K562 (cell line): ENCODE data around the gene ZNF609. TPM values are rescaled to one million over a fixed set of nuclear protein-coding genes. Genes with fewer than 3 reads are reported as not detected.

ENCODE experiments used
- ATAC-seq: fragments of 200-7000 bp; cut with Tn5 transposase; 3 replicates; pipeline ENCODE4 v1.9.1; 2020; ENCODE audit warnings: moderate library complexity
- BruUV-seq: library from RNA; stranded (reverse); fragments of 400-500 nt; replicated peaks from 2 replicates; lab custom pipeline; 2021; lab: Mats Ljungman, UMichigan
- CTCF ChIA-PET: fragments of 300-600 bp; formaldehyde crosslinking; extraction: SDS; loops from one replicate; lab custom pipeline; 2021; ENCODE audit warnings: low intra/inter-chr PET ratio; lab: Yijun Ruan, JAX
- POLR2A ChIA-PET: fragments of 300-600, 350-650 bp; sonication (Branson Sonifier 250); formaldehyde crosslinking; extraction: SDS; loops from one replicate; lab custom pipeline; 2021; ENCODE audit warnings: antibody characterized with exemption, inconsistent platforms; lab: Yijun Ruan, JAX
- DNase-seq, 4 experiments: peaks; one replicate each; pipeline versions ENCODE4 v3.0.0 to v3.0.0-alpha.2; 2011 to 2018; ENCODE audit warnings: low spot score in 3 of 4, mixed read lengths in 3 of 4; ENCODE audit errors: extremely low read depth in 1 of 4
- FAIRE-seq: peaks from 2 replicates; lab custom pipeline; 2011; peaks lifted over from hg19 to GRCh38; lab: Jason Lieb, UNC
- H2AFZ ChIP-seq: 2 replicates; pipeline ENCODE4 v1.6.0; 2011; ENCODE audit warnings: low read depth, low read length, control low read depth, inconsistent platforms
- H3K27ac ChIP-seq: fragments of 200-600 bp; 3 replicates; pipeline ENCODE4 v1.8.0; 2011; ENCODE audit warnings: low read depth, mild to moderate bottlenecking, control low read depth, inconsistent platforms, low read length, moderate library complexity, mixed read lengths; ENCODE audit errors: extremely low read depth
- H3K27me3 ChIP-seq, 2 experiments: fragments of 300-600 bp in 1 of 2; 2 replicates in 1 of 2; 3 replicates in 1 of 2; pipeline versions ENCODE4 v1.6.0 to v1.8.0; 2011; ENCODE audit warnings: inconsistent platforms in 2 of 2, low read length in 2 of 2, mild to moderate bottlenecking in 1 of 2, mixed read lengths in 1 of 2, moderate library complexity in 1 of 2; ENCODE audit not compliant: control insufficient read depth in 2 of 2, insufficient read depth in 2 of 2
- H3K36me3 ChIP-seq: fragments of 300-600 bp; 3 replicates; pipeline ENCODE4 v1.8.0; 2011; ENCODE audit warnings: mild to moderate bottlenecking, low read length, inconsistent platforms; ENCODE audit not compliant: control insufficient read depth, insufficient read depth
- H3K4me1 ChIP-seq, 2 experiments: fragments of 200-600 bp in 1 of 2; replicated peaks in 1 of 2; 2 replicates in 1 of 2; 3 replicates in 1 of 2; pipeline versions ENCODE4 v1.5.1 to v1.8.0; 2011; ENCODE audit warnings: inconsistent platforms in 2 of 2, low read length in 2 of 2, mild to moderate bottlenecking in 1 of 2, mixed read lengths in 1 of 2, moderate library complexity in 1 of 2; ENCODE audit not compliant: control insufficient read depth in 2 of 2, insufficient read depth in 2 of 2
- H3K4me2 ChIP-seq: 2 replicates; pipeline ENCODE4 v1.6.1; 2011; ENCODE audit warnings: low read length, control low read depth, inconsistent platforms, mixed read lengths; ENCODE audit not compliant: insufficient read depth
- H3K4me3 ChIP-seq: fragments of 200-600 bp; sonication (generic), shearing (Covaris generic); 2 replicates; pipeline ENCODE4 v1.5.1; 2016; ENCODE audit warnings: control low read depth, inconsistent platforms
- H3K79me2 ChIP-seq: fragments of 200-600 bp; 3 replicates; pipeline ENCODE4 v1.8.0; 2011; ENCODE audit warnings: low read length, inconsistent platforms; ENCODE audit not compliant: control insufficient read depth, insufficient read depth
- H3K9ac ChIP-seq, 2 experiments: 2 replicates each; pipeline versions ENCODE4 v1.6.0 to v1.6.1; 2011; ENCODE audit warnings: low read depth in 2 of 2, low read length in 2 of 2, control low read depth in 1 of 2, inconsistent platforms in 1 of 2, mild to moderate bottlenecking in 1 of 2, mixed read lengths in 1 of 2; ENCODE audit not compliant: insufficient read depth in 1 of 2
- H3K9me1 ChIP-seq: one replicate; pipeline ENCODE4 v1.6.0; 2011; ENCODE audit warnings: inconsistent platforms, mild to moderate bottlenecking, low read length, moderate library complexity; ENCODE audit not compliant: control insufficient read depth, insufficient read depth
- H3K9me3 ChIP-seq: replicated peaks from 2 replicates; pipeline ENCODE4 v1.5.1; 2011; ENCODE audit warnings: low read depth, low read length, inconsistent platforms; ENCODE audit not compliant: control insufficient read depth, insufficient read depth
- H4K20me1 ChIP-seq: replicated peaks from 2 replicates; pipeline ENCODE4 v1.6.1; 2011; ENCODE audit warnings: low read length, inconsistent platforms, mixed read lengths; ENCODE audit not compliant: control insufficient read depth, insufficient read depth
- ATF7 ChIP-seq: fragments of 450-650 bp; IDR thresholded peaks from 2 replicates; pipeline ENCODE4 v1.7.1; 2014; ENCODE audit warnings: mild to moderate bottlenecking, moderate library complexity
- CUX1 ChIP-seq: fragments of 200-800 bp; sonication (Bioruptor generic); IDR thresholded peaks from 2 replicates; pipeline ENCODE4 v1.6.1; 2016; ENCODE audit warnings: missing genetic modification characterization, missing compliant biosample characterization
- POU5F1 ChIP-seq: fragments of 150-350 bp; IDR thresholded peaks from 2 replicates; pipeline ENCODE4 v1.6.1; 2014; ENCODE audit warnings: borderline replicate concordance, low read length, low read depth, mild to moderate bottlenecking; ENCODE audit not compliant: partially characterized antibody
- TSC22D4 ChIP-seq: fragments of 450-650 bp; IDR thresholded peaks from 2 replicates; pipeline ENCODE4 v1.6.1; 2016; ENCODE audit warnings: missing genetic modification characterization, missing biosample characterization, control low read depth
- WGBS: fragments of 100-300 bp; shearing (Covaris generic); methylation state at CpG from one replicate; pipeline ENCODE4 v1.1.6; 2016; ENCODE audit warnings: low coverage, mixed read lengths; ENCODE audit not compliant: insufficient coverage; ENCODE audit errors: missing lambda C conversion rate; 5-methylcytosine and 5-hydroxymethylcytosine counted together
- in situ Hi-C: fragments of 300-500 bp; cut with MboI; formaldehyde crosslinking; loops from 4 replicates; pipeline ENCODE4 v1.15.0; 2018; ENCODE audit warnings: inconsistent platforms, mixed read lengths
- intact Hi-C: fragments of 100-400 bp; cut with micrococcal nuclease; formaldehyde crosslinking; loops from 2 replicates; pipeline ENCODE4 v1.14.2; 2022
- polyA plus RNA-seq, 8 experiments: library from polyadenylated mRNA; depleted of rRNA in 4 of 8; stranded (reverse) in 5 of 8; unstranded in 3 of 8; fragments of >200 nt; fragmentation: Nextera tagmentation in 2 of 8; fragmentation: Illumina TruSeq in 1 of 8; extraction: Ambion mirVana in 2 of 8; extraction: Trizol in 1 of 8; gene quantifications; 2 replicates each; pipeline versions ENCODE4 v1.2.1 to v1.2.3, GENCODE V29; 2011 to 2014; ENCODE audit warnings: inconsistent platforms in 1 of 8, missing spikeins in 1 of 8
- total RNA-seq, 7 experiments: library from RNA; depleted of rRNA in 6 of 7; stranded (reverse); fragments of >200 nt in 6 of 7; fragmentation: Illumina TruSeq in 2 of 7; extraction: Trizol in 2 of 7; gene quantifications; 2 replicates each; pipeline versions ENCODE4 v1.2.1 to v1.2.3, GENCODE V29; 2011 to 2021; ENCODE audit warnings: low replicate concordance in 1 of 7

ZNF609 gene
- total and polyA plus RNA-seq, 9 of the 15 experiments (the other 6 are each of a cell fraction or from before 2014, with no cell fraction given) = 3.0 to 38.7 (median 17.8) TPM

- no peaks in the 10 kb centered on the region; the same call in 2 of the 3 replicates for H3K36me3 ChIP-seq
- no peak overlapping the region for H3K4me2 ChIP-seq
- no TSS peak for BruUV-seq
- no peak for FAIRE-seq
- no peak for TF ChIP-seq CUX1
- TF ChIP-seq ATF7 = no peak
- no peak for TF ChIP-seq POU5F1
- no peak for TF ChIP-seq TSC22D4 (tag)
- TF ChIP-seq, all 486 proteins: peak for 0
- no peak overlapping the region for H3K27ac ChIP-seq
- no peaks in the 10 kb centered on the region for H3K27me3 ChIP-seq
- no peak overlapping the region for H2AFZ ChIP-seq
- no peaks in the 10 kb centered on the region for H3K9me3 ChIP-seq
- H3K79me2 ChIP-seq = peaks cover 25% of the 10 kb centered on the region
- DNase-seq (no peak), ATAC-seq (no peak)
- no peaks in the 10 kb centered on the region for H4K20me1 ChIP-seq
- ChIA-PET POLR2A (interaction anchor here (0.5 to 0.7 kb wide), 3 partner anchors 153 to 929 kb away, joined by 3 read pairs; no protein-coding TSS in a partner anchor), CTCF (no interaction called here)
- H3K9me1 ChIP-seq = no peaks in the 10 kb centered on the region
- H3K4me1 ChIP-seq = no peaks in the 10 kb centered on the region; a peak in 2 of 5 replicates
- no peak overlapping the region for H3K9ac ChIP-seq
- WGBS = 67% methylated on average over 1 of the region's 1 CpG
- in situ Hi-C loops = loop anchor here (25.0 kb wide), 1 partner anchor 438 kb away; no protein-coding TSS in a partner anchor
- intact Hi-C loops = loop anchor here (10.0 kb wide), 1 partner anchor 226 kb away; no protein-coding TSS in a partner anchor
- H3K4me3 ChIP-seq = no peak overlapping the region
Observed at GRCh38 chr15:64650552-64650951, 190.2 kb downstream of the ZNF609 start.
